ENCODE data around the gene EXOC4.

EXOC4 gene

GRCh38 chr7:133820584-133820983 lies 567.7 kb downstream of the EXOC4 start:
- Mint-ChIP-seq H3K27me3 (ENCODE audit: low read depth) (no peaks in the 10 kb centered on the region), H3K4me3 (no peak overlapping the region), H3K4me1 (peaks cover 10% of the 10 kb centered on the region), H3K36me3 (ENCODE audit: low read depth) (peaks cover 23% of the 10 kb centered on the region), H3K9me3 (no peaks in the 10 kb centered on the region), H3K27ac (peak overlapping the region in 1 of 3 experiments; percentile 19)
- no peak for TF ChIP-seq CTCF (IDR thresholded peaks at IDR 0.05; ENCODE audit: unreplicated experiment in 3 of 3)

GRCh38 chr7:133821171-133821570 lies 568.3 kb downstream of the EXOC4 start:
- H3K4me1 Mint-ChIP-seq = peaks cover 10% of the 10 kb centered on the region
- H3K9me3 Mint-ChIP-seq = no peaks in the 10 kb centered on the region
- H3K4me3 Mint-ChIP-seq = no peak overlapping the region
- no peaks in the 10 kb centered on the region for H3K27me3 Mint-ChIP-seq (ENCODE audit: low read depth)
- H3K36me3 Mint-ChIP-seq (ENCODE audit: low read depth) = peaks cover 23% of the 10 kb centered on the region
- no peak overlapping the region for H3K27ac Mint-ChIP-seq
- TF ChIP-seq CTCF (IDR thresholded peaks at IDR 0.05; ENCODE audit: unreplicated experiment in 3 of 3) = no peak

- Mint-ChIP-seq H3K36me3 (ENCODE audit: low read depth) (peaks cover 22% of the 10 kb centered on the region), H3K4me1 (peaks cover 10% of the 10 kb centered on the region), H3K4me3 (no peak overlapping the region), H3K27me3 (ENCODE audit: low read depth) (no peaks in the 10 kb centered on the region), H3K27ac (no peak overlapping the region), H3K9me3 (no peaks in the 10 kb centered on the region)
- TF ChIP-seq CTCF (IDR thresholded peaks at IDR 0.05; ENCODE audit: unreplicated experiment in 3 of 3) = no peak
Observed at GRCh38 chr7:133822001-133822641, 569.2 kb downstream of the EXOC4 start.

- peaks cover 14% of the 10 kb centered on the region for H3K4me1 Mint-ChIP-seq
- peaks cover 17% of the 10 kb centered on the region for H3K36me3 Mint-ChIP-seq (ENCODE audit: low read depth)
- H3K4me3 Mint-ChIP-seq = no peak overlapping the region
- TF ChIP-seq CTCF (IDR thresholded peaks at IDR 0.05; ENCODE audit: unreplicated experiment in 3 of 3) = no peak
- H3K9me3 Mint-ChIP-seq = no peaks in the 10 kb centered on the region
- H3K27me3 Mint-ChIP-seq (ENCODE audit: low read depth) = no peaks in the 10 kb centered on the region
- H3K27ac Mint-ChIP-seq = no peak overlapping the region
Observed at GRCh38 chr7:133822868-133823552, 570.1 kb downstream of the EXOC4 start.

GRCh38 chr7:133824132-133824531 lies 571.3 kb downstream of the EXOC4 start:
- Mint-ChIP-seq H3K9me3 (no peaks in the 10 kb centered on the region), H3K4me1 (peaks cover 14% of the 10 kb centered on the region), H3K27ac (no peak overlapping the region), H3K36me3 (ENCODE audit: low read depth) (peaks cover 7% of the 10 kb centered on the region), H3K27me3 (ENCODE audit: low read depth) (no peaks in the 10 kb centered on the region), H3K4me3 (no peak overlapping the region)
- no peak for TF ChIP-seq CTCF (IDR thresholded peaks at IDR 0.05; ENCODE audit: unreplicated experiment in 3 of 3)

All from nephron (organoid).